Uterus (tissue), 4 donors: ENCODE results near the gene AQP1. TPM values are rescaled to one million over a fixed set of nuclear protein-coding genes. Genes with fewer than 3 reads are reported as not detected.

ENCODE experiments used
- DNase-seq, 2 donors: peaks; one replicate each; pipeline ENCODE4 v3.0.0-alpha.2; 2019 to 2020
- H3K27ac ChIP-seq, 2 donors: fragments of 200-600 bp; sonication (generic); 1 replicate in 1 of 2; 2 replicates in 1 of 2; pipeline ENCODE4 v1.5.1; 2016 to 2018
- H3K27me3 ChIP-seq, 2 donors: fragments of 200-600 bp; sonication (generic); one replicate each; pipeline ENCODE4 v1.5.1; 2018 to 2019; ENCODE audit warnings: control low read depth in 1 of 2
- H3K36me3 ChIP-seq, 2 donors: fragments of 200-600 bp; sonication (generic); one replicate each; pipeline ENCODE4 v1.5.1; 2019; ENCODE audit warnings: control low read depth in 1 of 2
- H3K4me1 ChIP-seq, 2 donors: fragments of 200-600 bp; sonication (generic); one replicate each; pipeline ENCODE4 v1.5.1; 2018 to 2019; ENCODE audit warnings: control low read depth in 1 of 2
- H3K4me3 ChIP-seq, 2 donors: fragments of 200-600 bp; sonication (generic); 1 replicate in 1 of 2; 2 replicates in 1 of 2; pipeline ENCODE4 v1.5.1; 2018 to 2019; ENCODE audit warnings: mild to moderate bottlenecking in 1 of 2
- H3K9me3 ChIP-seq, 2 donors: fragments of 200-600 bp; sonication (generic); one replicate each; pipeline ENCODE4 v1.5.1; 2019; ENCODE audit warnings: control low read depth in 1 of 2
- CTCF ChIP-seq, 4 experiments: fragments of 200-600 bp in 2 of 4; fragments of 450-650 bp in 2 of 4; sonication (generic) in 2 of 4; IDR thresholded peaks; one replicate each; pipeline ENCODE4 v1.5.1; 2016 to 2019; ENCODE audit warnings: antibody characterized with exemption in 4 of 4, mild to moderate bottlenecking in 2 of 4, moderate library complexity in 1 of 4
- POLR2A ChIP-seq, 2 donors: fragments of 450-650 bp; IDR thresholded peaks; one replicate each; pipeline ENCODE4 v1.6.1; 2016; ENCODE audit warnings: antibody characterized with exemption in 2 of 2, mild to moderate bottlenecking in 1 of 2, moderate library complexity in 1 of 2
- intact Hi-C: fragments of 100-400 bp; cut with DNase I; formaldehyde crosslinking; loops from one replicate; pipeline ENCODE4 v1.15.1; 2023; ENCODE audit warnings: low total_unique reads
- total RNA-seq, 4 donors: library from RNA; depleted of rRNA in 3 of 4; stranded (reverse); fragments of >200 nt in 3 of 4; gene quantifications; one replicate each; pipeline versions ENCODE4 v1.1.0 to v1.2.4, GENCODE V29; 2014 to 2023
- donor health status: DM: yes; HTN: yes; CAD: no.

AQP1 gene
- total RNA-seq, 4 donors from 2014 or later = 69.6 to 477 (median 370) TPM

GRCh38 chr7:30879139-30880124 lies 32.2 kb upstream of the AQP1 start:
- no peaks in the 10 kb centered on the region for H3K27me3 ChIP-seq
- H3K27ac ChIP-seq = no peak overlapping the region
- intact Hi-C loops = no loop called here
- no peaks in the 10 kb centered on the region for H3K4me1 ChIP-seq
- H3K36me3 ChIP-seq = no peaks in the 10 kb centered on the region
- no peak overlapping the region for H3K4me3 ChIP-seq
- DNase-seq = no peak
- TF ChIP-seq CTCF (IDR thresholded peaks at IDR 0.05) = no peak
- TF ChIP-seq POLR2A (IDR thresholded peaks at IDR 0.05) = no peak
- H3K9me3 ChIP-seq = peaks cover 0 to under 1% of the 10 kb centered on the region in 2 donors

- no peaks in the 10 kb centered on the region for H3K9me3 ChIP-seq
- DNase-seq = no peak
- H3K36me3 ChIP-seq = no peaks in the 10 kb centered on the region
Measured at GRCh38 chr7:30880125-30880720, 31.4 kb upstream of the AQP1 start.

GRCh38 chr7:30880941-30881340 lies 30.7 kb upstream of the AQP1 start:
- Histone ChIP-seq H3K9me3 (no peaks in the 10 kb centered on the region), H3K4me1 (no peaks in the 10 kb centered on the region), H3K36me3 (no peaks in the 10 kb centered on the region), H3K27ac (no peak overlapping the region), H3K27me3 (no peaks in the 10 kb centered on the region), H3K4me3 (no peak overlapping the region)
- no peak for DNase-seq
- TF ChIP-seq CTCF (IDR thresholded peaks at IDR 0.05) (no peak), POLR2A (IDR thresholded peaks at IDR 0.05) (no peak)
- intact Hi-C loops = no loop called here

More at GRCh38 chr7:30880125-30880720, 31.4 kb upstream of the AQP1 start:
- no peak for TF ChIP-seq CTCF (IDR thresholded peaks at IDR 0.05)
- no peak for TF ChIP-seq POLR2A (IDR thresholded peaks at IDR 0.05)
- Histone ChIP-seq H3K4me3 (no peak overlapping the region), H3K27ac (no peak overlapping the region), H3K4me1 (no peaks in the 10 kb centered on the region), H3K27me3 (no peaks in the 10 kb centered on the region)
- intact Hi-C loops = no loop called here

GRCh38 chr7:30881448-30881847 lies 30.2 kb upstream of the AQP1 start:
- Histone ChIP-seq H3K27me3 (no peaks in the 10 kb centered on the region), H3K36me3 (no peaks in the 10 kb centered on the region), H3K4me1 (peaks cover 0 to 2% of the 10 kb centered on the region in 2 donors), H3K9me3 (no peaks in the 10 kb centered on the region), H3K27ac (no peak overlapping the region), H3K4me3 (no peak overlapping the region)
- DNase-seq = no peak
- intact Hi-C loops = no loop called here
- TF ChIP-seq CTCF (IDR thresholded peaks at IDR 0.05) = no peak
- TF ChIP-seq POLR2A (IDR thresholded peaks at IDR 0.05) = no peak

- Histone ChIP-seq H3K27ac (no peak overlapping the region), H3K4me1 (peaks cover 0 to 10% of the 10 kb centered on the region in 2 donors), H3K27me3 (no peaks in the 10 kb centered on the region), H3K9me3 (no peaks in the 10 kb centered on the region), H3K36me3 (no peaks in the 10 kb centered on the region), H3K4me3 (no peak overlapping the region)
- TF ChIP-seq POLR2A (IDR thresholded peaks at IDR 0.05) (no peak), CTCF (IDR thresholded peaks at IDR 0.05) (no peak)
- intact Hi-C loops = no loop called here
- no peak for DNase-seq
Measured at GRCh38 chr7:30884881-30885280, 26.8 kb upstream of the AQP1 start.
